ENCODE measurements around the gene AGBL4.

DNA sequence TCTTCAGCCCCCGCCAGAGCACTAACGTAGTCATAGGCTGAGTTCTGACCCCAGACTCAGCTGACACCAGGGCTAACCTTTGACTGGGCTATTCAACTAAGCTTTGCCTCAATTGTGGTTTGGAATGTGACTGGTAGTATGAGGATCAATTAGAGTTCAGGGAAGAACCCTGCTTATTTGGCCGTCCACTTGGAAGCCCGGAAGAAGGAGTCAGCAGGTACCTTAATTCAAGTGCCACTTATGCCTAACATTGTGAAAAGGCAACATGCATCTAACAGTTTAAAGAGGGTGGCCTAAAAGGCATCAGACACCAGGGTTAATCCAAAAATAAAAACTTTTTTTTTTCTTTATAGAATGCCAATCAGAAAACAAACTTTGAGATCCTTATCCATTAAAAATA, 1339.4 kb downstream of the AGBL4 start:
- TF ChIP-seq, protein P1, sequence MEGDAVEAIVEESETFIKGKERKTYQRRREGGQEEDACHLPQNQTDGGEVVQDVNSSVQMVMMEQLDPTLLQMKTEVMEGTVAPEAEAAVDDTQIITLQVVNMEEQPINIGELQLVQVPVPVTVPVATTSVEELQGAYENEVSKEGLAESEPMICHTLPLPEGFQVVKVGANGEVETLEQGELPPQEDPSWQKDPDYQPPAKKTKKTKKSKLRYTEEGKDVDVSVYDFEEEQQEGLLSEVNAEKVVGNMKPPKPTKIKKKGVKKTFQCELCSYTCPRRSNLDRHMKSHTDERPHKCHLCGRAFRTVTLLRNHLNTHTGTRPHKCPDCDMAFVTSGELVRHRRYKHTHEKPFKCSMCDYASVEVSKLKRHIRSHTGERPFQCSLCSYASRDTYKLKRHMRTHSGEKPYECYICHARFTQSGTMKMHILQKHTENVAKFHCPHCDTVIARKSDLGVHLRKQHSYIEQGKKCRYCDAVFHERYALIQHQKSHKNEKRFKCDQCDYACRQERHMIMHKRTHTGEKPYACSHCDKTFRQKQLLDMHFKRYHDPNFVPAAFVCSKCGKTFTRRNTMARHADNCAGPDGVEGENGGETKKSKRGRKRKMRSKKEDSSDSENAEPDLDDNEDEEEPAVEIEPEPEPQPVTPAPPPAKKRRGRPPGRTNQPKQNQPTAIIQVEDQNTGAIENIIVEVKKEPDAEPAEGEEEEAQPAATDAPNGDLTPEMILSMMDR (conservative IDR thresholded peaks at IDR 0.05 in 1 of 2, IDR thresholded peaks at IDR 0.05 in 1 of 2; ENCODE audit: extremely low read depth in 1 of 2, insufficient read depth in 1 of 2, low read depth in 1 of 2, low read length in 2 of 2) = no peak
- TF ChIP-seq EZH2 (IDR thresholded peaks at IDR 0.05; ENCODE audit: borderline replicate concordance, low read length) = no peak

All from mammary epithelial cell (primary cell).